HepG2 (cell line): ENCODE measurements around the gene PSMA7. TPM values are rescaled to one million over a fixed set of nuclear protein-coding genes. Genes with fewer than 3 reads are reported as not detected.

Source experiments
- CENPX ChIP-seq: sonication (generic); formaldehyde crosslinking; IDR thresholded peaks from 2 replicates; pipeline ENCODE4 v1.9.0; 2021; ENCODE audit warnings: mild to moderate bottlenecking, missing genetic modification reagents, moderate library complexity
- FOXA1 ChIP-seq, 2 experiments: fragments of 450-650 bp in 1 of 2; sonication (generic) in 1 of 2; formaldehyde crosslinking in 1 of 2; IDR thresholded peaks; 2 replicates each; pipeline versions ENCODE4 v1.4.0 to v1.6.1; 2016 to 2020; ENCODE audit warnings: missing genetic modification reagents in 1 of 2
- HIVEP1 ChIP-seq: sonication (generic); formaldehyde crosslinking; IDR thresholded peaks from 2 replicates; pipeline ENCODE4 v1.4.0; 2020; ENCODE audit warnings: mild to moderate bottlenecking, missing genetic modification reagents
- HMG20B ChIP-seq: conservative IDR thresholded peaks from 2 replicates; pipeline ENCODE4 v1.6.1; 2016; ENCODE audit warnings: missing genetic modification reagents, missing compliant biosample characterization
- IKZF4 ChIP-seq: sonication (generic); formaldehyde crosslinking; IDR thresholded peaks from 2 replicates; pipeline ENCODE4 v1.5.1; 2020; ENCODE audit warnings: borderline replicate concordance, mild to moderate bottlenecking, low read depth, missing genetic modification reagents; ENCODE audit errors: not compliant biosample characterization
- MIXL1 ChIP-seq: IDR thresholded peaks from 2 replicates; pipeline ENCODE4 v1.6.1; 2016
- NCOA1 ChIP-seq: sonication (generic); formaldehyde crosslinking; IDR thresholded peaks from 2 replicates; pipeline ENCODE4 v1.9.0; 2021; ENCODE audit warnings: missing genetic modification reagents
- PHF8 ChIP-seq: sonication (generic); formaldehyde crosslinking; IDR thresholded peaks from 2 replicates; pipeline ENCODE4 v1.5.0; 2020; ENCODE audit warnings: missing genetic modification reagents
- RFX5 ChIP-seq: IDR thresholded peaks from 2 replicates; pipeline ENCODE4 v1.6.1; 2011; ENCODE audit warnings: low read depth, low read length, improper control_type of control experiment
- SP5 ChIP-seq: IDR thresholded peaks from 2 replicates; pipeline ENCODE4 v1.6.1; 2016; ENCODE audit warnings: low read depth, borderline replicate concordance
- ZBTB21 ChIP-seq: sonication (generic); formaldehyde crosslinking; IDR thresholded peaks from 2 replicates; pipeline ENCODE4 v1.4.0; 2020; ENCODE audit warnings: missing genetic modification reagents
- ZBTB40 ChIP-seq, 2 experiments: fragments of 450-650 bp in 1 of 2; sonication (generic) in 1 of 2; formaldehyde crosslinking in 1 of 2; IDR thresholded peaks; 2 replicates each; pipeline versions ENCODE4 v1.6.1 to v1.8.0; 2016 to 2022; ENCODE audit warnings: antibody characterized with exemption in 1 of 2, mild to moderate bottlenecking in 1 of 2, missing genetic modification reagents in 1 of 2
- ZNF546 ChIP-seq: sonication (generic); formaldehyde crosslinking; conservative IDR thresholded peaks from 2 replicates; pipeline ENCODE4 v1.8.1; 2023; ENCODE audit warnings: mild to moderate bottlenecking, missing genetic modification reagents
- ZNF7 ChIP-seq: IDR thresholded peaks from 2 replicates; pipeline ENCODE4 v1.6.1; 2016; ENCODE audit warnings: missing biosample characterization, missing genetic modification reagents
- polyA plus RNA-seq, 8 experiments: library from polyadenylated mRNA; depleted of rRNA in 3 of 8; stranded (reverse) in 7 of 8; unstranded in 1 of 8; fragments of >200 nt; fragmentation: Illumina TruSeq in 4 of 8; extraction: Trizol in 4 of 8; gene quantifications; 2 replicates each; pipeline versions ENCODE4 v1.2.1 to v1.2.3, GENCODE V29; 2011 to 2016; ENCODE audit warnings: low read depth in 4 of 8, missing spikeins in 1 of 8, mixed read lengths in 1 of 8; ENCODE audit not compliant: insufficient read depth in 1 of 8
- total RNA-seq, 5 experiments: library from RNA; depleted of rRNA; stranded (reverse); fragments of >200 nt; fragmentation: Illumina TruSeq; extraction: Trizol; gene quantifications; 2 replicates each; pipeline ENCODE4 v1.2.3, GENCODE V29; 2016; ENCODE audit warnings: low read depth in 1 of 5
- TF ChIP-seq, protein P1 (sequence below): sonication (generic); formaldehyde crosslinking; IDR thresholded peaks from 2 replicates; pipeline ENCODE4 v1.5.1; 2020; ENCODE audit warnings: mild to moderate bottlenecking, missing genetic modification reagents, borderline replicate concordance
- TF ChIP-seq, protein P2 (sequence below): sonication (generic); formaldehyde crosslinking; IDR thresholded peaks from 2 replicates; pipeline ENCODE4 v1.9.0; 2021; ENCODE audit warnings: missing genetic modification reagents, borderline replicate concordance

Gene PSMA7
- total and polyA plus RNA-seq, 2 of the 13 experiments (the other 11 are each of a cell fraction or from before 2014, with no cell fraction given) = 531 to 631 TPM

DNA sequence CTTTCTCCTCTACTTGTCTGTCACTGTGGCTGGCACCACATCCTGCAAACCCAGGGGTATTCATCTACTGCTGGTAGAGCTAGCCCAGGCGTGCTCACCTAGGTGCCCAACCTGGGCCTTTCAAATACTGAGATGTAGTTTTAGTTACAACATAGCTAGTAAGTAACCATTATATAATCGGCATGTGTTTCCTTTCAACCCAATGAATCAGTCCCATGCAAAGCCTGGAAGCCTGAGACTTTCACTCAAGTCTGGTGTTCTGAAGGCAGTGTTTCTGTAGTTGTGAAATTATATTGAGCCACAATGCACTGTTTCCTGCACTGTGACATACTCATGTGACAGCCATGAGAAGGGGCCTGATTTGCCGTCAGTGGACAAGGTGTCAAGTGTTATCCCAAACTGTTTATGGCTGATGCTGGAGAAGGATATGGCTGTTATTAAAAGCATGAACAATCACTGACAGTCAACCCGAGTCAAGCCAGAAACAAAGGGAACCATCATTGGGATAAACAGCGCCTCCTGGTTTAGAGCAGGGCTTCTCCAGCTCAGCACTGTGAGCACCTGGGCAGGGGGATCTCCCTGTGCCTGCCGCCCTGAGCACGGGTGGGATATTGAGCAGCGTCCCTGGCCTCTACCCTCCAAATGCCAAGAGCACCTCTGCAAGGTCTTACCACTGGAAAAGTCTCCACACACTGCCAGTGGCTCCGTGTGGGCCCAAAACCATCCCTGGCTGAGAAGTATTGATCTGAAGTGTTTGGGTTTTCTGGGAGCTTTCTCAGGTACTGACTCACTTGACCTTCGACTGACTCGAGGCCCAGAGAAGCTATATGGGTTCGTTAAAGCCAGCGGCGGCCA is 1.6 kb downstream of the PSMA7 start (continued):
- TF ChIP-seq CENPX = no peak
- no peak for TF ChIP-seq RFX5
- TF ChIP-seq, protein P1, sequence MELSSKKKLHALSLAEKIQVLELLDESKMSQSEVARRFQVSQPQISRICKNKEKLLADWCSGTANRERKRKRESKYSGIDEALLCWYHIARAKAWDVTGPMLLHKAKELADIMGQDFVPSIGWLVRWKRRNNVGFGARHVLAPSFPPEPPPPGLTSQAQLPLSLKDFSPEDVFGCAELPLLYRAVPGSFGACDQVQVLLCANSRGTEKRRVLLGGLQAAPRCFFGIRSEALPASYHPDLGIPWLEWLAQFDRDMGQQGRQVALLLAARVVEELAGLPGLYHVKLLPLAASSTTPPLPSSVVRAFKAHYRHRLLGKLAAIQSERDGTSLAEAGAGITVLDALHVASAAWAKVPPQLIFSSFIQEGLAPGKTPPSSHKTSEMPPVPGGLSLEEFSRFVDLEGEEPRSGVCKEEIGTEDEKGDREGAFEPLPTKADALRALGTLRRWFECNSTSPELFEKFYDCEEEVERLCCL = no peak
- no peak for TF ChIP-seq NCOA1 (CRISPR knock-in tag)
- no peak; the same call in 1 of the 2 replicates for TF ChIP-seq HIVEP1 (CRISPR knock-in tag)
- TF ChIP-seq SP5 = no peak
- no peak for TF ChIP-seq MIXL1
- TF ChIP-seq, protein P2, sequence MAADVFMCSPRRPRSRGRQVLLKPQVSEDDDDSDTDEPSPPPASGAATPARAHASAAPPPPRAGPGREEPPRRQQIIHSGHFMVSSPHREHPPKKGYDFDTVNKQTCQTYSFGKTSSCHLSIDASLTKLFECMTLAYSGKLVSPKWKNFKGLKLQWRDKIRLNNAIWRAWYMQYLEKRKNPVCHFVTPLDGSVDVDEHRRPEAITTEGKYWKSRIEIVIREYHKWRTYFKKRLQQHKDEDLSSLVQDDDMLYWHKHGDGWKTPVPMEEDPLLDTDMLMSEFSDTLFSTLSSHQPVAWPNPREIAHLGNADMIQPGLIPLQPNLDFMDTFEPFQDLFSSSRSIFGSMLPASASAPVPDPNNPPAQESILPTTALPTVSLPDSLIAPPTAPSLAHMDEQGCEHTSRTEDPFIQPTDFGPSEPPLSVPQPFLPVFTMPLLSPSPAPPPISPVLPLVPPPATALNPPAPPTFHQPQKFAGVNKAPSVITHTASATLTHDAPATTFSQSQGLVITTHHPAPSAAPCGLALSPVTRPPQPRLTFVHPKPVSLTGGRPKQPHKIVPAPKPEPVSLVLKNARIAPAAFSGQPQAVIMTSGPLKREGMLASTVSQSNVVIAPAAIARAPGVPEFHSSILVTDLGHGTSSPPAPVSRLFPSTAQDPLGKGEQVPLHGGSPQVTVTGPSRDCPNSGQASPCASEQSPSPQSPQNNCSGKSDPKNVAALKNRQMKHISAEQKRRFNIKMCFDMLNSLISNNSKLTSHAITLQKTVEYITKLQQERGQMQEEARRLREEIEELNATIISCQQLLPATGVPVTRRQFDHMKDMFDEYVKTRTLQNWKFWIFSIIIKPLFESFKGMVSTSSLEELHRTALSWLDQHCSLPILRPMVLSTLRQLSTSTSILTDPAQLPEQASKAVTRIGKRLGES = no peak
- no peak for TF ChIP-seq ZBTB21 (CRISPR knock-in tag)
- no peak for TF ChIP-seq ZNF7 (CRISPR knock-in tag)
- no peak for TF ChIP-seq ZNF546
- TF ChIP-seq FOXA1 (IDR thresholded peaks at IDR 0.05) = no peak
- 0 out of 2 replicates have a peak, but pooled peaks have one; percentile 3 for TF ChIP-seq FOXA1 (CRISPR knock-in tag; IDR thresholded peaks at IDR 0.05)
- no peak for TF ChIP-seq HMG20B (CRISPR knock-in tag)
- TF ChIP-seq IKZF4 (CRISPR knock-in tag) = no peak
- TF ChIP-seq PHF8 (CRISPR knock-in tag) = peak; percentile 14; the same call in 1 of the 2 replicates
- TF ChIP-seq ZBTB40 (IDR thresholded peaks at IDR 0.05) = no peak
- TF ChIP-seq ZBTB40 (CRISPR knock-in tag; IDR thresholded peaks at IDR 0.05) = no peak
